IMR-90 (cell line): ENCODE measurements around the gene CCND1. TPM values are rescaled to one million over a fixed set of nuclear protein-coding genes. Genes with fewer than 3 reads are reported as not detected.

Source experiments
- ATAC-seq: fragments of 200-7000 bp; cut with Tn5 transposase; 2 replicates; pipeline ENCODE4 v1.9.1; 2020; ENCODE audit warnings: low read depth, mild to moderate bottlenecking, moderate library complexity
- BruUV-seq: library from RNA; stranded (reverse); fragments of 400-500 nt; replicated peaks from 2 replicates; lab custom pipeline; 2021; lab: Mats Ljungman, UMichigan
- CTCF ChIA-PET: fragments of 300-600 bp; formaldehyde crosslinking; extraction: SDS; loops from one replicate; lab custom pipeline; 2021; ENCODE audit warnings: antibody characterized with exemption; lab: Yijun Ruan, JAX
- POLR2A ChIA-PET: fragments of 300-600 bp; sonication (Branson Sonifier 250); formaldehyde crosslinking; loops from one replicate; lab custom pipeline; 2022; ENCODE audit warnings: antibody characterized with exemption; ENCODE audit not compliant: unreplicated experiment; lab: Charles Lee
- DNase-seq: peaks from one replicate; pipeline ENCODE4 v3.0.0; 2013
- H2AFZ ChIP-seq: replicated peaks from 2 replicates; pipeline ENCODE3; 2013; ENCODE audit warnings: low read length, mild to moderate bottlenecking; ENCODE audit not compliant: poor library complexity
- H2AK5ac ChIP-seq: 2 replicates; pipeline ENCODE4 v1.6.1; 2013; ENCODE audit warnings: low read depth, low read length, inconsistent platforms
- H2AK9ac ChIP-seq: replicated peaks from 2 replicates; pipeline ENCODE3; 2013; ENCODE audit warnings: mild to moderate bottlenecking, low read depth, low read length, moderate library complexity; ENCODE audit not compliant: poor library complexity
- H2BK120ac ChIP-seq: 2 replicates; pipeline ENCODE4 v1.6.1; 2013; ENCODE audit warnings: low read depth, low read length, inconsistent platforms
- H2BK15ac ChIP-seq: 3 replicates; pipeline ENCODE4 v1.6.1; 2013; ENCODE audit warnings: low read depth, low read length, inconsistent platforms
- H2BK20ac ChIP-seq: 2 replicates; pipeline ENCODE4 v1.6.1; 2013; ENCODE audit warnings: low read depth, mild to moderate bottlenecking, inconsistent platforms, low read length, moderate library complexity
- H2BK5ac ChIP-seq: 2 replicates; pipeline ENCODE4 v1.6.1; 2013; ENCODE audit warnings: mild to moderate bottlenecking, low read depth, low read length, inconsistent platforms; ENCODE audit not compliant: poor library complexity, severe bottlenecking
- H3K14ac ChIP-seq: replicated peaks from 2 replicates; pipeline ENCODE4 v1.6.1; 2013; ENCODE audit warnings: low read depth, low read length, inconsistent platforms
- H3K18ac ChIP-seq: 2 replicates; pipeline ENCODE4 v1.6.1; 2013; ENCODE audit warnings: low read depth, low read length, control low read depth
- H3K23ac ChIP-seq: 2 replicates; pipeline ENCODE4 v1.6.1; 2013; ENCODE audit warnings: low read depth, low read length, inconsistent platforms
- H3K27ac ChIP-seq: 2 replicates; pipeline ENCODE4 v1.5.1; 2013; ENCODE audit warnings: mild to moderate bottlenecking, control low read depth, low read length; ENCODE audit not compliant: insufficient read depth
- H3K27me3 ChIP-seq: 2 replicates; pipeline ENCODE4 v1.6.1; 2013; ENCODE audit warnings: low read length; ENCODE audit not compliant: control insufficient read depth, insufficient read depth
- H3K36me3 ChIP-seq: 2 replicates; pipeline ENCODE4 v1.6.1; 2013; ENCODE audit warnings: low read length, mixed read lengths; ENCODE audit not compliant: control insufficient read depth, insufficient read depth
- H3K4ac ChIP-seq: 2 replicates; pipeline ENCODE4 v1.6.1; 2013; ENCODE audit warnings: low read depth, low read length, inconsistent platforms
- H3K4me1 ChIP-seq: 2 replicates; pipeline ENCODE4 v1.6.1; 2013; ENCODE audit warnings: low read length, mixed read lengths; ENCODE audit not compliant: control insufficient read depth, insufficient read depth
- H3K4me2 ChIP-seq: 2 replicates; pipeline ENCODE4 v1.6.1; 2013; ENCODE audit warnings: low read depth, mild to moderate bottlenecking, control low read depth, low read length, moderate library complexity
- H3K4me3 ChIP-seq: 2 replicates; pipeline ENCODE4 v1.5.1; 2013; ENCODE audit warnings: low read depth, mild to moderate bottlenecking, control low read depth, low read length, moderate library complexity; ENCODE audit not compliant: insufficient read depth
- H3K56ac ChIP-seq: 2 replicates; pipeline ENCODE4 v1.6.1; 2013; ENCODE audit warnings: low read length, inconsistent platforms; ENCODE audit not compliant: insufficient read depth; ENCODE audit errors: extremely low read depth
- H3K79me1 ChIP-seq, 2 experiments: 2 replicates each; pipeline ENCODE4 v1.6.1; 2013; ENCODE audit warnings: low read length in 2 of 2, inconsistent platforms in 1 of 2, low read depth in 1 of 2
- H3K9ac ChIP-seq: 2 replicates; pipeline ENCODE4 v1.6.1; 2013; ENCODE audit warnings: low read depth, low read length, control low read depth
- H3K9me1 ChIP-seq: 2 replicates; pipeline ENCODE4 v1.6.1; 2013; ENCODE audit warnings: low read length, inconsistent platforms; ENCODE audit not compliant: insufficient read depth
- H3K9me3 ChIP-seq: 2 replicates; pipeline ENCODE4 v1.6.1; 2013; ENCODE audit warnings: low read length; ENCODE audit not compliant: control insufficient read depth, insufficient read depth
- H4K20me1 ChIP-seq: 2 replicates; pipeline ENCODE4 v1.6.1; 2013; ENCODE audit warnings: low read length, inconsistent platforms; ENCODE audit not compliant: insufficient read depth
- H4K5ac ChIP-seq: 2 replicates; pipeline ENCODE4 v1.6.1; 2013; ENCODE audit warnings: mild to moderate bottlenecking, low read depth, low read length, control low read depth
- H4K8ac ChIP-seq, 2 experiments: 2 replicates each; pipeline ENCODE4 v1.6.1; 2013; ENCODE audit warnings: low read depth in 2 of 2, low read length in 2 of 2, control low read depth in 1 of 2, inconsistent platforms in 1 of 2
- H4K91ac ChIP-seq: 2 replicates; pipeline ENCODE4 v1.6.1; 2013; ENCODE audit warnings: low read depth, low read length, inconsistent platforms; ENCODE audit not compliant: insufficient read depth
- BHLHE40 ChIP-seq: fragments of 150-350 bp; IDR thresholded peaks from 2 replicates; pipeline ENCODE4 v1.6.1; 2016; ENCODE audit warnings: mild to moderate bottlenecking, low read depth, low read length
- CEBPB ChIP-seq: IDR thresholded peaks from 2 replicates; pipeline ENCODE4 v1.6.1; 2012; ENCODE audit warnings: low read depth, low read length, improper control_type of control experiment
- CHD1 ChIP-seq: IDR thresholded peaks from 2 replicates; pipeline ENCODE4 v1.6.1; 2012; ENCODE audit warnings: low read depth, low read length, improper control_type of control experiment
- ELK1 ChIP-seq: fragments of 150-350 bp; IDR thresholded peaks from 2 replicates; pipeline ENCODE4 v1.6.1; 2016; ENCODE audit warnings: low read depth, mild to moderate bottlenecking, low read length, moderate library complexity, borderline replicate concordance
- FOS ChIP-seq: fragments of 150-350 bp; IDR thresholded peaks from 2 replicates; pipeline ENCODE4 v1.6.1; 2016; ENCODE audit warnings: low read depth, low read length
- MAFK ChIP-seq: IDR thresholded peaks from 2 replicates; pipeline ENCODE4 v1.6.1; 2012; ENCODE audit warnings: low read depth, low read length, improper control_type of control experiment
- MAZ ChIP-seq: IDR thresholded peaks from 2 replicates; pipeline ENCODE4 v1.6.1; 2012; ENCODE audit warnings: low read depth, mild to moderate bottlenecking, low read length, improper control_type of control experiment, moderate library complexity, borderline replicate concordance
- MXI1 ChIP-seq: IDR thresholded peaks from 2 replicates; pipeline ENCODE4 v1.6.1; 2012; ENCODE audit warnings: low read depth, mild to moderate bottlenecking, low read length, moderate library complexity, borderline replicate concordance
- NFE2L2 ChIP-seq: fragments of 150-350 bp; IDR thresholded peaks from 2 replicates; pipeline ENCODE4 v1.6.1; 2016; ENCODE audit warnings: low read depth, mild to moderate bottlenecking, low read length
- POLR2A ChIP-seq: IDR thresholded peaks from 2 replicates; pipeline ENCODE4 v1.6.1; 2012; ENCODE audit warnings: mild to moderate bottlenecking, low read depth, low read length
- RAD21 ChIP-seq: IDR thresholded peaks from 2 replicates; pipeline ENCODE4 v1.6.1; 2012; ENCODE audit warnings: low read length, improper control_type of control experiment
- RCOR1 ChIP-seq: IDR thresholded peaks from 2 replicates; pipeline ENCODE4 v1.6.1; 2012; ENCODE audit warnings: mild to moderate bottlenecking, low read length, improper control_type of control experiment; ENCODE audit not compliant: insufficient replicate concordance
- RFX5 ChIP-seq: IDR thresholded peaks from 2 replicates; pipeline ENCODE4 v1.8.0; 2012; ENCODE audit warnings: low read depth, mild to moderate bottlenecking, low read length, moderate library complexity
- SMC3 ChIP-seq: fragments of 150-350 bp; IDR thresholded peaks from 2 replicates; pipeline ENCODE4 v1.6.1; 2016; ENCODE audit warnings: low read depth, mild to moderate bottlenecking, antibody characterized with exemption, low read length, moderate library complexity
- WGBS, 2 experiments: methylation state at CpG; one replicate each; pipeline versions ENCODE4 v1.1.5 to v1.1.7; 2013; ENCODE audit warnings: missing lambda C conversion rate in 2 of 2; ENCODE audit not compliant: insufficient read length in 1 of 2; ENCODE audit errors: extremely low coverage in 2 of 2; 5-methylcytosine and 5-hydroxymethylcytosine counted together
- dilution Hi-C: fragments of 300-500 bp; cut with HindIII; formaldehyde crosslinking; loops from one replicate; pipeline ENCODE4 v1.14.3; 2018; ENCODE audit warnings: low sequenced_read_pairs; ENCODE audit not compliant: unreplicated experiment
- in situ Hi-C: fragments of 300-500 bp; cut with MboI; formaldehyde crosslinking; loops from 3 replicates; pipeline ENCODE4 v1.14.3; 2019; ENCODE audit warnings: low sequenced_read_pairs, inconsistent platforms, mixed read lengths
- intact Hi-C: fragments of 100-400 bp; cut with micrococcal nuclease; formaldehyde crosslinking; loops from 2 replicates; pipeline ENCODE4 v1.10.0; 2022
- polyA plus RNA-seq, 3 experiments: library from polyadenylated mRNA; depleted of rRNA; stranded (reverse); fragments of >200 nt; gene quantifications; 2 replicates each; pipeline ENCODE4 v1.2.3, GENCODE V29; 2012; ENCODE audit warnings: low replicate concordance in 1 of 3
- total RNA-seq: library from RNA; depleted of rRNA; stranded (reverse); fragments of >200 nt; gene quantifications from 2 replicates; pipeline ENCODE4 v1.2.3, GENCODE V29; 2012
- TF ChIP-seq, protein P1 (sequence below): conservative IDR thresholded peaks from 2 replicates; pipeline ENCODE4 v1.5.1; 2012; ENCODE audit warnings: mild to moderate bottlenecking, low read depth, low read length, improper control_type of control experiment
- TF ChIP-seq, protein P2 (sequence below): fragments of 150-350 bp; IDR thresholded peaks from 2 replicates; pipeline ENCODE4 v1.6.1; 2017; ENCODE audit warnings: mild to moderate bottlenecking, antibody characterized with exemption, low read length, low read depth

CCND1 gene
- total and polyA plus RNA-seq, 2 of the 4 experiments (the other 2 are of a cell fraction), result 481 to 748 TPM

DNA sequence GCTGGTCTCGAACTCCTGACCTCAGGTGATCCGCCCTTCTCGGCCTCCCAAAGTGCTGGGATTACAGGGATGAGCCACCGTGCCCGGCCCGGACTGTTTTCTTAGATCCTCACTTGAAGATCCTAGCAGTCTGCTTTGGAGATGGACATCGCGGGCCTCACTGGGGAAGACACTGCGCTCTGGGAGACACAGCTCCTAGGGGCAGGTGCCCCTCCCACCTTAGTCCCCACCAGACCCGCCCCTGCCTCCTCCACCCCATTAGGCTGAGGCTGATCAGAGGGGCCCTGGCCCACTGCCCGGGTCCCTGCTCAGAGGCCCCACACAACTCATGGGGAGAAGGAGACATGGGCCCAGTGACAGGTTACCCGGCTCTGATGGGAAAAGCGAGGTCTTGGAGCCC is 45.5 kb downstream of the CCND1 start:
- Histone ChIP-seq H2AK9ac (no peak overlapping the region), H3K79me1 (no peaks in the 10 kb centered on the region), H3K23ac (no peak overlapping the region), H2BK5ac (no peak overlapping the region), H3K4me2 (no peak overlapping the region), H4K8ac (no peak overlapping the region), H3K4ac (no peak overlapping the region), H2BK20ac (no peak overlapping the region), H2BK15ac (no peak overlapping the region), H4K20me1 (0 out of 2 replicates have a peak, but pooled peaks cover 4% of the 10 kb centered on the region), H2AK5ac (no peak overlapping the region), H3K56ac (no peak overlapping the region), H4K91ac (no peak overlapping the region), H3K14ac (no peak overlapping the region), H3K9ac (no peak overlapping the region), H3K4me1 (no peaks in the 10 kb centered on the region), H3K4me3 (no peak overlapping the region), H4K5ac (no peak overlapping the region), H3K27ac (no peak overlapping the region), H3K9me1 (no peaks in the 10 kb centered on the region), H3K36me3 (no peaks in the 10 kb centered on the region), H2BK120ac (no peak overlapping the region), H3K18ac (no peak overlapping the region), H3K9me3 (0 out of 2 replicates have a peak, but pooled peaks cover 2% of the 10 kb centered on the region), H2AFZ (peak overlapping the region; percentile 15), H3K27me3 (peaks cover 3% of the 10 kb centered on the region; the same call in 1 of the 2 replicates)
- CTCF ChIA-PET, result no interaction called here
- intact Hi-C loops (loop anchor here (1.0 kb wide), 3 partner anchors 115 to 227 kb away; no protein-coding TSS in a partner anchor), in situ Hi-C loops (loop anchor here (5.0 kb wide), 2 partner anchors 206 to 511 kb away; no protein-coding TSS in a partner anchor), dilution Hi-C loops (no loop called here)
- WGBS, 2 experiments, result 71% methylated on average over 7 of the region's 13 CpGs; no CpG with 5 or more reads in 1 of the 2 experiments
- no peak for TF ChIP-seq MAZ
- no peak for TF ChIP-seq NFE2L2
- no peak for TF ChIP-seq POLR2A
- TF ChIP-seq, protein P1, sequence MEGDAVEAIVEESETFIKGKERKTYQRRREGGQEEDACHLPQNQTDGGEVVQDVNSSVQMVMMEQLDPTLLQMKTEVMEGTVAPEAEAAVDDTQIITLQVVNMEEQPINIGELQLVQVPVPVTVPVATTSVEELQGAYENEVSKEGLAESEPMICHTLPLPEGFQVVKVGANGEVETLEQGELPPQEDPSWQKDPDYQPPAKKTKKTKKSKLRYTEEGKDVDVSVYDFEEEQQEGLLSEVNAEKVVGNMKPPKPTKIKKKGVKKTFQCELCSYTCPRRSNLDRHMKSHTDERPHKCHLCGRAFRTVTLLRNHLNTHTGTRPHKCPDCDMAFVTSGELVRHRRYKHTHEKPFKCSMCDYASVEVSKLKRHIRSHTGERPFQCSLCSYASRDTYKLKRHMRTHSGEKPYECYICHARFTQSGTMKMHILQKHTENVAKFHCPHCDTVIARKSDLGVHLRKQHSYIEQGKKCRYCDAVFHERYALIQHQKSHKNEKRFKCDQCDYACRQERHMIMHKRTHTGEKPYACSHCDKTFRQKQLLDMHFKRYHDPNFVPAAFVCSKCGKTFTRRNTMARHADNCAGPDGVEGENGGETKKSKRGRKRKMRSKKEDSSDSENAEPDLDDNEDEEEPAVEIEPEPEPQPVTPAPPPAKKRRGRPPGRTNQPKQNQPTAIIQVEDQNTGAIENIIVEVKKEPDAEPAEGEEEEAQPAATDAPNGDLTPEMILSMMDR, result no peak
- TF ChIP-seq MAFK, result no peak
- TF ChIP-seq, protein P2, sequence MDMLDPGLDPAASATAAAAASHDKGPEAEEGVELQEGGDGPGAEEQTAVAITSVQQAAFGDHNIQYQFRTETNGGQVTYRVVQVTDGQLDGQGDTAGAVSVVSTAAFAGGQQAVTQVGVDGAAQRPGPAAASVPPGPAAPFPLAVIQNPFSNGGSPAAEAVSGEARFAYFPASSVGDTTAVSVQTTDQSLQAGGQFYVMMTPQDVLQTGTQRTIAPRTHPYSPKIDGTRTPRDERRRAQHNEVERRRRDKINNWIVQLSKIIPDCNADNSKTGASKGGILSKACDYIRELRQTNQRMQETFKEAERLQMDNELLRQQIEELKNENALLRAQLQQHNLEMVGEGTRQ, result no peak
- TF ChIP-seq RCOR1, result no peak
- TF ChIP-seq RAD21, result no peak
- no peak for TF ChIP-seq CEBPB
- TF ChIP-seq RFX5, result no peak
- no peak for TF ChIP-seq FOS
- no peak for TF ChIP-seq SMC3
- TF ChIP-seq CHD1, result no peak
- no peak for TF ChIP-seq ELK1
- TF ChIP-seq BHLHE40, result no peak
- no peak for TF ChIP-seq MXI1
- BruUV-seq, result no TSS peak
- POLR2A ChIA-PET, result no interaction called here
- DNase-seq (no peak), ATAC-seq (no peak)
